ENCODE measurements around the gene SSH3. TPM values are rescaled to one million over a fixed set of nuclear protein-coding genes. Genes with fewer than 3 reads are reported as not detected.

SSH3 gene
- total and polyA plus RNA-seq, 2 of the 4 experiments (the other 2 are of a cell fraction): 7.3 to 26.7 TPM

GRCh38 chr11:67309166-67309565 lies 5.8 kb downstream of the SSH3 start (continued):
- TF ChIP-seq ELK1 (IDR thresholded peaks at IDR 0.05; ENCODE audit: borderline replicate concordance, low read depth, low read length): no peak

- no peak for TF ChIP-seq RAD21 (IDR thresholded peaks at IDR 0.05; ENCODE audit: low read length)
- TF ChIP-seq POLR2A (IDR thresholded peaks at IDR 0.05; ENCODE audit: low read depth, low read length): no peak
- no peak for TF ChIP-seq CEBPB (IDR thresholded peaks at IDR 0.05; ENCODE audit: low read depth, low read length)
- no peak for TF ChIP-seq MAZ (IDR thresholded peaks at IDR 0.05; ENCODE audit: borderline replicate concordance, low read depth, low read length)
- TF ChIP-seq USF2 (IDR thresholded peaks at IDR 0.05; ENCODE audit: low read depth, low read length): no peak
- TF ChIP-seq MAFK (IDR thresholded peaks at IDR 0.05; ENCODE audit: low read depth, low read length): no peak
- TF ChIP-seq RCOR1 (IDR thresholded peaks at IDR 0.05; ENCODE audit: insufficient replicate concordance, low read length): no peak
- no peak for DNase-seq
- Histone ChIP-seq H2BK20ac (ENCODE audit: low read depth, low read length) (no peak overlapping the region), H4K20me1 (ENCODE audit: insufficient read depth, low read length) (no peaks in the 10 kb centered on the region), H3K14ac (replicated peaks; ENCODE audit: low read depth, low read length) (no peak overlapping the region), H3K36me3 (ENCODE audit: control insufficient read depth, insufficient read depth, low read length) (peaks cover 34% of the 10 kb centered on the region), H2BK5ac (ENCODE audit: low read depth, low read length, poor library complexity, severe bottlenecking) (no peak overlapping the region), H2AK9ac (replicated peaks; ENCODE audit: low read depth, low read length, poor library complexity) (no peak overlapping the region), H2AK5ac (ENCODE audit: low read depth, low read length) (no peak overlapping the region), H3K4me1 (ENCODE audit: control insufficient read depth, insufficient read depth, low read length) (peaks cover 2% of the 10 kb centered on the region; the same call in 1 of the 2 replicates), H3K18ac (ENCODE audit: low read depth, low read length) (no peak overlapping the region), H3K4ac (ENCODE audit: low read depth, low read length) (no peak overlapping the region), H3K9me1 (ENCODE audit: insufficient read depth, low read length) (no peaks in the 10 kb centered on the region), H4K91ac (ENCODE audit: insufficient read depth, low read depth, low read length) (no peak overlapping the region), H3K27me3 (ENCODE audit: control insufficient read depth, insufficient read depth, low read length) (no peaks in the 10 kb centered on the region), H2AFZ (replicated peaks; ENCODE audit: low read length, poor library complexity) (no peak overlapping the region), H3K27ac (ENCODE audit: insufficient read depth, low read length) (no peak overlapping the region), H2BK15ac (ENCODE audit: low read depth, low read length) (no peak overlapping the region), H4K5ac (ENCODE audit: low read depth, low read length) (no peak overlapping the region), H3K9ac (ENCODE audit: low read depth, low read length) (no peak overlapping the region), H3K79me1 (ENCODE audit: low read depth in 1 of 2, low read length in 2 of 2) (peaks cover 0 to 2% of the 10 kb centered on the region in 2 experiments; a peak in 2 of 4 replicates), H3K56ac (ENCODE audit: extremely low read depth, insufficient read depth, low read length) (no peak overlapping the region), H3K4me3 (ENCODE audit: insufficient read depth, low read depth, low read length) (no peak overlapping the region), H3K23ac (ENCODE audit: low read depth, low read length) (no peak overlapping the region), H4K8ac (ENCODE audit: low read depth in 2 of 2, low read length in 2 of 2) (no peak overlapping the region), H3K4me2 (ENCODE audit: low read depth, low read length) (no peak overlapping the region), H3K9me3 (ENCODE audit: control insufficient read depth, insufficient read depth, low read length) (no peaks in the 10 kb centered on the region), H2BK120ac (ENCODE audit: low read depth, low read length) (no peak overlapping the region)
- ATAC-seq (ENCODE audit: low read depth): no peak
- BruUV-seq (replicated peaks): no TSS peak
- 81% methylated on average over 4 of the region's 14 CpGs; no CpG with 5 or more reads in 1 of the 2 experiments for WGBS, 2 experiments (ENCODE audit: extremely low coverage in 2 of 2, insufficient read length in 1 of 2)
- POLR2A ChIA-PET (ENCODE audit: unreplicated experiment): no interaction called here
- CTCF ChIA-PET: interaction anchor here (0.6 to 1.1 kb wide), 2 partner anchors 7 to 11 kb away, joined by 3 read pairs; no protein-coding TSS in a partner anchor
- in situ Hi-C loops (cut with MboI; ENCODE audit: low sequenced_read_pairs): loop anchor here (10.0 kb wide), 1 partner anchor 225 kb away; no protein-coding TSS in a partner anchor
- dilution Hi-C loops (cut with HindIII; ENCODE audit: low sequenced_read_pairs, unreplicated experiment): no loop called here
- intact Hi-C loops (cut with micrococcal nuclease): no loop called here
These were observed 6.3 kb downstream of the SSH3 start for GRCh38 chr11:67309661-67310061.
